ENCODE data around the gene COL23A1. TPM values are rescaled to one million over a fixed set of nuclear protein-coding genes. Genes with fewer than 3 reads are reported as not detected.

Gene COL23A1
- total and polyA plus RNA-seq, 2 experiments from 2014 or later = 1.1 to 5.1 TPM

DNA sequence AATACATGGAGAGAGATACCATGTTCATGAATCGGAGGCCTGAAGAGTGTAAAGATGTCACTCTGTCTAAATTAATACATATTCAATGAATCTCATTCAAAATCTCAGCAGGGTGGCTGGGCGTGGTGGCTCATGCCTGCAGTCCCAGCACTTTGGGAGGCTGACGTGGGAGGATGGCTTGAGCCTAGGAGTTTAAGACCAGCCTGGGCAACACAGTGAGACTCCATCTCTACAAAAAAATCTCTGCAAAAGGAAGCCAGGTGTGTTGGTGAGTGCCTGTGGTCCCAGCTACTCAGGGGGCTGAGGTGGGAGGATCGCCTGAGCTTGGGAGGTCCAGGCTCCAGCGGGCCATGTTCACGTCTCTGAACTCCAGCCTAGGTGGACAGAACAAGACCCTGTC, 49.7 kb downstream of the COL23A1 start:
- WGBS (ENCODE audit: low lambda C conversion rate, missing lambda C conversion rate) = 91% methylated on average over 6 of the region's 6 CpGs
- H3K4me3 ChIP-seq = no peak overlapping the region
- no peaks in the 10 kb centered on the region for H3K79me2 ChIP-seq
- TF ChIP-seq EZH2phosphoT487 (IDR thresholded peaks at IDR 0.05; ENCODE audit: low read depth, severe bottlenecking, unreplicated experiment) (no peak), CTCF (IDR thresholded peaks at IDR 0.05; ENCODE audit: poor library complexity) (no peak), EZH2 (IDR thresholded peaks at IDR 0.05; ENCODE audit: borderline replicate concordance) (no peak)
- no peak overlapping the region for H3K4me2 ChIP-seq
- no peaks in the 10 kb centered on the region for H3K9me2 ChIP-seq (replicated peaks; ENCODE audit: insufficient read depth)
- no peaks in the 10 kb centered on the region for H3K9me3 ChIP-seq (ENCODE audit: low read depth)
- H3K4me1 ChIP-seq (ENCODE audit: insufficient read depth) = no peaks in the 10 kb centered on the region
- DNase-seq (ENCODE audit: low spot score) = no peak
- no peaks in the 10 kb centered on the region for H4K20me1 ChIP-seq (ENCODE audit: insufficient read depth, poor library complexity, severe bottlenecking)
- H3K27ac ChIP-seq = no peak overlapping the region
- no peaks in the 10 kb centered on the region for H3K27me3 ChIP-seq
- H3K36me3 ChIP-seq (replicated peaks; ENCODE audit: insufficient read depth, low read depth) = no peaks in the 10 kb centered on the region
- no peak overlapping the region for H2AFZ ChIP-seq

DNA sequence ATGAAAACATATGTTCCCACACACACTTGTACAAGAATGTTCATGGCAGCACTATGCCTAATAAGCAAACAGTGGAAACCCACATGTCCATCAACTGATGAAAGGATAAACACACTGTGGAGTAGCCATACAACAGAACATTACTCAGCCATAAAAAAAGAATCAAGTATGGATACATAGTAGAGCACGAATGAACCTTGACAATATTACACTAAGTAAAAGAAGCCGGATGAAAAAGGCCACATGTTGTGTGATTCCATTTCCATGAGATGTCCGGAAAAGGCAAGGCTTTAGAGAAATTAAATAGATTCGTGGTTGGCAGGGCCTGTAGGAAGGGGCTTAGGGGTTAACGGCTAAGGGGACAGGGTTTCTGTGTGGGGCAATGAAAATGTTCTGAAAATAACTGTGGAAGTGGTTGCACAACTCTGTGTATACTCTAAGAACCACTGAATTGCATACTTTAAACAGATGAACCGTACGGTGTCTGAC, 51.4 kb downstream of the COL23A1 start:
- H4K20me1 ChIP-seq (ENCODE audit: insufficient read depth, poor library complexity, severe bottlenecking) = no peaks in the 10 kb centered on the region
- H3K4me1 ChIP-seq (ENCODE audit: insufficient read depth) = no peaks in the 10 kb centered on the region
- DNase-seq (ENCODE audit: low spot score) = no peak
- H3K27me3 ChIP-seq = no peaks in the 10 kb centered on the region
- H3K36me3 ChIP-seq (replicated peaks; ENCODE audit: insufficient read depth, low read depth) = no peaks in the 10 kb centered on the region
- H3K79me2 ChIP-seq = no peaks in the 10 kb centered on the region
- H3K4me2 ChIP-seq = no peak overlapping the region
- H3K9me3 ChIP-seq (ENCODE audit: low read depth) = no peaks in the 10 kb centered on the region
- no peak for TF ChIP-seq EZH2 (IDR thresholded peaks at IDR 0.05; ENCODE audit: borderline replicate concordance)
- no peak for TF ChIP-seq CTCF (IDR thresholded peaks at IDR 0.05; ENCODE audit: poor library complexity)
- TF ChIP-seq EZH2phosphoT487 (IDR thresholded peaks at IDR 0.05; ENCODE audit: low read depth, severe bottlenecking, unreplicated experiment) = no peak
- no peaks in the 10 kb centered on the region for H3K9me2 ChIP-seq (replicated peaks; ENCODE audit: insufficient read depth)
- 77% methylated on average over 7 of the region's 7 CpGs for WGBS (ENCODE audit: low lambda C conversion rate, missing lambda C conversion rate)
- no peak overlapping the region for H3K27ac ChIP-seq
- no peak overlapping the region for H2AFZ ChIP-seq
- no peak overlapping the region for H3K4me3 ChIP-seq

- Histone ChIP-seq H3K9me2 (replicated peaks; ENCODE audit: insufficient read depth) (no peaks in the 10 kb centered on the region), H3K4me1 (ENCODE audit: insufficient read depth) (no peaks in the 10 kb centered on the region), H3K4me2 (no peak overlapping the region), H3K4me3 (no peak overlapping the region), H3K27me3 (no peaks in the 10 kb centered on the region), H4K20me1 (ENCODE audit: insufficient read depth, poor library complexity, severe bottlenecking) (no peaks in the 10 kb centered on the region), H3K79me2 (no peaks in the 10 kb centered on the region), H2AFZ (no peak overlapping the region), H3K9me3 (ENCODE audit: low read depth) (no peaks in the 10 kb centered on the region), H3K36me3 (replicated peaks; ENCODE audit: insufficient read depth, low read depth) (no peaks in the 10 kb centered on the region), H3K27ac (no peak overlapping the region)
- 81% methylated on average over 31 of the region's 31 CpGs for WGBS (ENCODE audit: low lambda C conversion rate, missing lambda C conversion rate)
- TF ChIP-seq EZH2phosphoT487 (IDR thresholded peaks at IDR 0.05; ENCODE audit: low read depth, severe bottlenecking, unreplicated experiment) (no peak), CTCF (IDR thresholded peaks at IDR 0.05; ENCODE audit: poor library complexity) (no peak), EZH2 (IDR thresholded peaks at IDR 0.05; ENCODE audit: borderline replicate concordance) (no peak)
- no peak for DNase-seq (ENCODE audit: low spot score)
Measured at GRCh38 chr5:178537467-178538371, 52.5 kb downstream of the COL23A1 start.

All from hepatocyte (in vitro differentiated cells).